C1 segment of cervical spinal cord (tissue), 14 donors: ENCODE data around the gene CDIPT.
"Not testable (repeated sequence)": the region's sequence is repeated elsewhere in the genome, so short reads cannot be mapped to it uniquely, and the experiment has no call there.

Experiments used
- DNase-seq, 14 donors: peaks; one replicate each; lab custom pipeline; 2025; lab: John Stamatoyannopoulos, UW

Gene CDIPT

DNA sequence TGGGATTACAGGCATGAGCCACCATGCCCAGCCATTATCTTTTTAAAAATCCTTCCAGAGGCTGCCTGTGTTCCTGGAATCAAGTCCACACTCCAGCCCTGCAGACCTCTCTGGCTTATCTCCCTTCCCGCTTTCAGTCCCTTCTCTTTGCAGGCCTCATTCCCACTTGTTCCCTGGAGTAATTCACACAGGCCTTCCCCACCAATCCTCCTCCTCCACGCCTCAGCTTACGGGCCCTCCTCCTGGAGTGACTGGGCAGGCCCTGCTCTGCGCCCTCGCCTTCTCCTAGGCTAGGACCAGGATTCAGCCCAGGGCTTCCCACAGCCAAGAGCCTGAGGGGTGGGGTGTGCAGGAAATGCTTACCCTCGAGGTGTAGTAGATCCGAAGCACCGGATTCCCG, 2.8 kb downstream of the CDIPT start:
- no peak for DNase-seq

DNA sequence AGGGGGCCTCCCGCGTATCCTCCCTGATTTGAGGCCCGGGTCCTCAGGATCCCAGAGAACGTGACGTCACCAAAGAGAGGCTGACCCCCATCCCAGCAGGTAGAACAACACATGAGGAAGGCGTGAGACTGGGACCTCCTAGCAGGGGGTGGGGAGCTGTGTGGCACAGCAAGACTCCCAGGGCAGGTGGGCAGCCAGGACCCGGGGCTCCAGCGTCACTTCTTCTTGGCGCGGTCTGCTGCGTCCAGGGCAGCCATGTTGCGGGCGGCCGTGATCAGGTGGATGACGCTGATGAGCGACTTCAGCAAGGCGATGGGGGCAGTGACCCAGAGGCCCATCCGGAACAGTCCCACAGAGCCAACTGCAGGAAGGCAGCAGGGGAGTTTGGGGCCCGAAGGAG, 4.1 kb downstream of the CDIPT start:
- DNase-seq = no peak

DNA sequence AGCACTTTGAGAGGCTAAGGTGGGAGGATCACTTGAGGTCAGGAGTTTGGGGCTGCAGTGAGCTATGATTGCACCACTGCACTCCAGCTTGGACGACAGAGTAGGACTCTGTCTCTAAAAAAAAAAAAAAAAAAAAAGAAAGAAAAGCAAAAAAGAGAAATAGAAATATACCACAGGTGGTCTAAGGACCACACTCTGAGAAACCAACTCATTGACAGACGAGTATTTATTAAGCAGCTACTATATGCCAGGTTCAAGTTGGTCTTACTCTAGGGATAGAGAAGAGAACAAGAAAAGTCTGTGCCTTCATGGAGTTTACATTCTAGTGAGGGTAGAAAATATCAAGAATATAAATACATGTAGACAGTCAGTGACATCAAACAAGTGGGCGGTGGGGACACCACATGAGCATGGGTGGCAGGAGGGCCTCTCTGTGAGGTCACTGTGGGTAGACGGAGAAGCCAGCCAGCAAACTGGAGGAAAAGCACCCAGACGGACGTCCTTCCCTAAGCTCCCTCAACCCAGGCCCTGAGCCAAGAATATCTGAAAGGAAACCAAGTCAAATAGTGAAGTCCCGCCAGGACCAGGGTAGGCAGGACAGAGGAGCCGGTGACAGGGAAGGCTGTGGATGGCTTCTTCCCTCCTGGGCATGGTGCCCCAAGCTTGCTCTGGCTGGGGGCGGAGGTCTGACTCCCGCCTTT, 4.7 kb downstream of the CDIPT start:
- peak in 5 of 14 donors; percentile 12 to 28 (median 25) for DNase-seq

DNA sequence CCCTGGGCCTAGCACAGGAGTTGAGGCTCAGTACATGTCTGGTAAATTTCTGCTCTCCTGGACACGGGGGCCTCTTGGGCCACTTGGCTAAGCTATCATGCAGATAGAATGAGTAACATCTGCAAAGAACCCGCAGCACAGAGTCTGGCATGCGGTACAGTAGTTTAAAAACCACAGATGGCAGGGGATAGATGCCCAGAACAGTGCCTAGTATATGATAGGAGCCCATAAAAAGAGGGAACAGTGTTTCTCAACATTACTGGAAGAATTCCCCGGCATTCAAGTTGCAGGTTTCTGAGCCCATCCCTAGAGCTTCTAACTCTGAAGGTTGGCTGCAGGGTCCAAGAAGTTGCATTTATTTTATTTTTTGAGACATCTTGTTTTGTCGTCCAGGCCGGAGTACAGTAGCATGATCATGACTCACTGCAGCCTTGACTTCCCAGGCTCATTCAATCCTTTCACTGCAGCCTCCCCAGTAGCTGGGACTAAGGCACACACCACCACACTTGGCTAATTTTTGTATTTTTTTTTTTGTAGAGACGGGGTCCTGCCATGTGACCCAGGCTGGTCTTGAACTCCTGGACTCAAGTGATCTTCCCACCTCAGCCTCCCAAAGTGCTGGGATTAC, 5.8 kb downstream of the CDIPT start:
- DNase-seq = no peak

DNA sequence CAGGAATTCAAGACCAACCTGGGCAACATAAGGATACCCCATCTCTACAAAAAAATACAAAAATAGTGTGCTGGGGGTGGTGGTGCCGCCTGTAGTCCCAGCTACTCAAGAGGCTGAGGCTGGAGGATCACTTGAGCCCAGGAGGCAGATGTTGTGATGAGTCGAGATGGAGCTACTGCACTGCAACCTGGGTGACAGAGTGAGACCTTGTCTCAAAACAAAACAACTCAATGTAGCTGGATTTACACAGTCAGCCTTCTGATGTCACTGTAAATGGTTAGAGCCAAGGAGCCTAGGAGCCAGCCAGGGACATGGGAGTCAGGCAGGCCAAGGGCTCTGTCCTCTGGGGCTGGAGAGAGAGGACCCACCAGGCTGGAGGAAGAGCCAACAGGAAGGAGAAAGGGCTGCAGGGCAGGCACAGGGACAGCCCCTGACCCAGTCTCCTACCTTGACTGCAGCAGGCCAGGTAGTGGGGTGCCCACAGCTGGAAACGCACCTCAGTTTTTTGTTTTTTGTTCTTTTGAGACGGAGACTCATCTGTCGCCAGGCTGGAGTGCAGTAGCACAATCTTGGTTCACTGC, 8.4 kb downstream of the CDIPT start:
- DNase-seq = no peak

DNA sequence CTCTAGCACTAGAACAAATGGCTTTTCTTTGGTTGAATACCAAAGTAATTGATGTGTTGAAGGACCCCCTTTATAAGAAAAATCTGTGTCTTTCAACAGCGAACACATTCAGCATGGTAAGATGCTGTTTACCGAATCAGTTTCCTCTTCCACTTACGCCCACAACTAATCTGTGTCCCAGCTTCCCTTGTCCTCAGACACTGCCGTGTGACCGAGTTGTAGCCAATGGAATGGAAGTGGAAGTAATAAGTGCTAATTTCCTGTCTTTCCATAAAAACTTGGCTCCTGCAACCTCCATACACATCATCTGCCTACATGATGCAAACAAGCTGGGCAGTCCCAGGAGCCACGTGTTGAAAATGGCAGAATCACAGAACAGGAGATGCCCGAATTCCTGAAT, 10.4 kb downstream of the CDIPT start:
- DNase-seq = peak in 4 of 14 donors; percentile 2 to 88 (median 3)

DNA sequence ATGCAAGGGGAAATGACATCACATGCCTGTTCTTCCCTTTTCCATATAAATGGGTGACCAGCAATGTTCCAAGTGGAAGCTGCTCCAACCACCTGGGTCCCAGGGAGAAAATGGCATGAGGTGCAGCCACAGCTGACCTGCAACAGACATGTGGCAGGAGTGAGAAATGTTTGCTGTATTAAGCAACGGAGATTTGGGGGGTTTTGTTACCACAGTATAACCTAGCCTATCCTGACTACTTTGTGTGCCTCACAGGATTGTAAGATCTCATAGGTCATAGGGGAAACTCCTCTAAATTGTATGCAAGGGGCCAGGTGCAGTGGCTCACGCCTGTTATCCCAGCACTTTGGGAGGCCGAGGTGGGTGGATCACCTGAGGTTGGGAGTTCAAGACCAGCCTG, 12.0 kb downstream of the CDIPT start:
- no peak for DNase-seq

DNA sequence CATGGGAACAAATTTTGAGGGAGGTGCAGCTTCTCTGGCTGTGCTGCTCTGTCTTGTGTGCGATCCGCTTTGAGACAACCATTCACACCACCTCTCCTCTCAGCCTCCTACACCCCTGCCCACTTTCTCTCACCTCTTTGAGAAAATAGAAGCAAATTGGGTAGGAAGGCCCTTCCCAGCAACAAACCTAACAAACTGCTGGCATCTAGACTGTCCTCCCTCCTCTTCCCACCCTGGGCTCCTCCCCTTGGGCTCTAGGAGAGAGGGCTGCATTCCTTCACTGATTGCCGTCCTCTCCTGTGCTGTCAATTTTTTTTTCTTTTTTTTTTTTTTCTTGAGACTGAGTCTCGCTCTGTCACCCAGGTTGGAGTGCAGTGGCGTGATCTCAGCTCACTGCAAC, 13.5 kb downstream of the CDIPT start:
- no peak for DNase-seq

DNA sequence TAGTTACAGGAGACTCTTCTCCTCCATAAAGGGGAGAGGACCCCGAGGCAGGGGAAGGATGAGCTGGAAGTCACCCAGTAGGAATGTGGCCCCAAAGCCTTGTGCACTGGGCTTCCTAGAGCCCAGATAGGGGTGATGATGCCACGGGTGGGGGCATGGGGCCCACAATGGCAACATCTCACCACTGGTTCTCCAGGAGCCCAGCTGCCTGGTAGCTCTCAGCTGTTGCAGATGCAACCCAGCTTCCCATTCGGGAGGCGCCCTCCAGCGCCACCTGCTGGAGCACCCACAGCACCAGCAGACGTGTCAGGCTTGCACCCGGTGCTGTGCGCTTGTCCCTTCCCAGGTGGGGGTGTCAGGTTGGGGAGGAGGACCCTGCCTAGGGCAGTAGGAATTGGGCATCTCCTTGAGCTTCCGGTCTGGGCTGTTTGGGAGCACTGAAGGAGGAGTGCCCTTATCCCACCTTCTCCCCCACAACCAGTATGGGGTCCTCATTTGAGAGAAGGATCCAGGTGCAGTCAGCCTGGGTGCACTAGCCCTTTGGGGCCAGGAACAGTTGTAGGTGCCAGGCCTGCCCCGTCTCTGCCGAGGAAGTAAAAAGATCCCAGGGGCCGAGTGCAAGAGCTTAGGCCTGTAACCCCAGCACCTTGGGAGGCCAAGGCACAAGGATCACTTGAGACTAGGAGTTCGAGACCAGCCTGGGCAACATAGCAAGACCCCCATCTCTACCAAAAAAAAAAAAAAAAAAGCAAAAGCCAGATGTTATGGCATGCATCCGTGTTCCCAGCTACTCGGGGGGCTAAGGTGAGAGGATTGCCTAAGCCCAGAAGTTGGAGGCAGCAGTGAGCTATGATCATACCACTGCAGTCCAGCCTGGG, 14.4 kb downstream of the CDIPT start:
- peak in 11 of 14 donors; percentile 7 to 71 (median 23) for DNase-seq

DNA sequence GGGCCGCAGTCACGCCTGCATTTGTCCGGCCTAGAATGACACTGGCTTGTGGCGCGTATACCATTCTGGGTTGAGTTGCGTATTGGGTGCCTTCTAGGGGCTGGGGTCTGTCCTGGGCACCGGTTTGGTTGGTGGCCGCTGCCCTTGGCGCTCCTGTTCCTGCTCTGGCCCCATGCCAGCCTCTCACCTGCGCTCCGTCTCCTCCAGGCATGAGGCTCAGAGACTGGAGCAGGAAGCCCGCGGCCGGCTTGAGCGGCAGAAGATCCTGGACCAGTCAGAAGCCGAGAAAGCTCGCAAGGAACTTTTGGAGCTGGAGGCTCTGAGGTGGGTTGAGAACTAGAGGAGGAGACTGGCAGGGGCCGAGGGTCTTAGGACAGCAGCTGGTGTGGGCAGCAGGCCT, 17.4 kb downstream of the CDIPT start:
- DNase-seq = no peak

DNA sequence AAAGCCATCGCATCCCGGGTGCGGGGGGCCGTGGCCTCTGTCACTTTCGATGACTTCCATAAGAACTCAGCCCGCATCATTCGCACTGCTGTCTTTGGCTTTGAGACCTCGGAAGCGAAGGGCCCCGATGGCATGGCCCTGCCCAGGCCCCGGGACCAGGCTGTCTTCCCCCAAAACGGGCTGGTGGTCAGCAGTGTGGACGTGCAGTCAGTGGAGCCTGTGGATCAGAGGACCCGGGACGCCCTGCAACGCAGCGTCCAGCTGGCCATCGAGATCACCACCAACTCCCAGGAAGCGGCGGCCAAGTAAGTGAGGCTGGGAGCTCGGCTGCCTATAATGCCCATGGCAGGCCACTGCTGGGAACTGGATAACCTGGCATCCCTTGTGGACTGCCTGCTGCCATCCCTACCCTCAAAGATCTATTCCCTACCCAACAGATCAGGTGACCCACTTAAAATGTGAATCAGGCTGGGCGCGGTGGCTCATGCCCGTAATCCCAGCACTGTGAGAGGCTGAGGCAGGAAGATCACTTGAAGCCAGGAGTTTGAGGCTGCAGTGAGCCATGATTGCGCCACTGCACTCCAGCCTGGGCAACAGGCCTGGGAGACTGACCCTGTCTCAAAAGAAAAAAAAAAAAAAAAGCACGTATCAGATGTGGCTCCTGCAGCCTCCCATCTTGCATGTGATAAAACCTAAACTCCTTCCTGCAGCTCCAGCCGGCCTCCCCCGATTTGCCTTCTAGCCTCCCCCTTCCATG, 18.3 kb downstream of the CDIPT start:
- peak in 2 of 14 donors; percentile 16 to 20 for DNase-seq

DNA sequence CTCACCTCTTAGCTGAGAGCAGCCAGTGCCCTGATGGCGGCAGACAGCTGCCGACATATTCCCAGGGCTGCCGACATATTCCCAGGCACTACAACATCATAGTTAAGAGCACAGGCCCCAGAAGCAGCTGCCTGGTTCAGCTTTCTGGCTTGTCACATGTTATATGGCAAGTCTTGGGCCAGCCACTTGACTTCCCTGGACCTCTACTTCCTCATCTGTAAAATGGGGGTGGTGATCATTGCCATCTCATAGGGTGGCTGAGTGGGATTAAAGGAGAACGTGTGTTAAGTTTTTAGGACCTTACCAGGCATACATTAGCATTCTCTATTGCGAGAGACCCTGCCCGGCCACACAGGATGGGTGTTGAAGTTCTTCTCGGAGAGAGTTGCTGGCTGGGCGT, 19.1 kb downstream of the CDIPT start:
- DNase-seq = no peak

DNA sequence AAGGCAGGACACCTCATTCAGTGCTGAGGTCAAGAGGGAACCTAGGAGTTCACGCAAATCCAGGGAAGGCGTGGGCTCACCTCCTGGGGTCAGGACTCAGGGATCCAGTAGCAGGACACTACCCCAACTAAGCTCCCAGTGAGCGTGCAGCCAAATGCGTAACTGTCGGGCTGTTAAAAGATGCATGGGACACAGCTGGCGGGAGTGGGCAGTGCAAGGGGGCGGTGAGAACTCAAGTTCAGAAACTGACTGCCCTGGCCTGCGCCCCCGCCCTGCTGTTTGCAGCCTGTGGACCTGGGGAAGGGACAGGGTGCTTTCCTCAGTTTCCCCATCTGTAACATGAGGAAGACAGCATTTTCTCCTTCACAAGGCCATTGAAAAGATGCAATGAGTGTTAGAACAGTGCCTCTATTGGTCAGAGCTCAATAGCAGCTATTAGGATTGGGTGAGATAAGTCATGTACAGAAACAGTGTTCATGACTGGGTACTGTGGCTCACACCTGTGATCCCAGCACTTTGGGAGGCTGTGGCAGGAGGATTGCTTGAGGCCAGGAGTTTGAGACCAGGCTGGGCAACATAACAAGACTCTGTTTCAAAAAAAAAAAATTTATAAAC, 20.2 kb downstream of the CDIPT start:
- DNase-seq = no peak

DNA sequence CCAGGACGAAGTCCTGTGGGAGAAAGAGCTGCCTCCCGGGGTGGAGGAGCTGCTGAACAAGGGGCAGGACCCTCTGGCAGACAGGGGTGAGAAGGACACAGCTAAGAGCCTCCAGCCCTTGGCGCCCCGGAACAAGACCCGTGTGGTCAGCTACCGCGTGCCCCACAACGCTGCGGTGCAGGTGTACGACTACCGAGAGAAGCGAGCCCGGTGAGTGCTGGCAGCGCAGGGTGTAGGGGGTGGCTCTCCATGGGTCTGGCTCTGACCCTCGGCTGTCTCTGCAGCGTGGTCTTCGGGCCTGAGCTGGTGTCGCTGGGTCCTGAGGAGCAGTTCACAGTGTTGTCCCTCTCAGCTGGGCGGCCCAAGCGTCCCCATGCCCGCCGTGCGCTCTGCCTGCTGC, 21.4 kb downstream of the CDIPT start:
- no peak for DNase-seq

DNA sequence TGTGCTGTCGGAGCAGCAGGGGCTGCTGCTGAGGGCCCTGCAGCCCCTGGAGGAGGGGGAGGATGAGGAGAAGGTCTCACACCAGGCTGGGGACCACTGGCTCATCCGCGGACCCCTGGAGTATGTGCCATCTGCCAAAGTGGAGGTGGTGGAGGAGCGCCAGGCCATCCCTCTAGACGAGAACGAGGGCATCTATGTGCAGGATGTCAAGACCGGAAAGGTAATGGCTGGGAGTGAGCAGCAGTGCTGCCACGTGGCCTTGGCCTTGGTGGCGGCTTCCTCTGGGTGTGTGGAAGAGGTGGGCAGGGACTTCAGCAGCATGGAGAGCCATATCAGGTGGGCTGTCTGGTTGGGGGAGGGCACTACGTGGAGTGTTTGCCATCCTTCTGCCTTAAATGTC, 22.8 kb downstream of the CDIPT start:
- peak in 1 of 14 donors; percentile 51 for DNase-seq

DNA sequence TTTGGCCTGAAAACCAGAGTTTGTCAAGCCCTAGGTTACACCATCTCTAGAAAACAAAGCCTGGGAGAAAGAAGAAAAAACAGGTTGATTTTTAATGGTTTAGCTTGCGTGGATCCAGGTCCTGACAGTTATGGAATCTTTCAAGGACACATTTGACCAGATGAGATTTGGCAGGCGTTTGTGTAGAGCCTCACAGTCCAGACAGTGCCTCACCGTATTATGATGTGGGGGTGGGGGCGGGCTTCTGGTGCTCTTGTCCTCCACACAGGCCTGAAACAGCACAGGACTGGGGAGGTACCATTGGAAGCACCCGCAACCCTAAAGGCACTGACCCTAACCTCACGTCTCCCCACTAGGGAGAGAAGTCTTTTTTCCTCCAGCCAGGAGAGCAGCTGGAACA, 23.2 kb downstream of the CDIPT start:
- DNase-seq = peak in 1 of 14 donors; percentile 50

DNA sequence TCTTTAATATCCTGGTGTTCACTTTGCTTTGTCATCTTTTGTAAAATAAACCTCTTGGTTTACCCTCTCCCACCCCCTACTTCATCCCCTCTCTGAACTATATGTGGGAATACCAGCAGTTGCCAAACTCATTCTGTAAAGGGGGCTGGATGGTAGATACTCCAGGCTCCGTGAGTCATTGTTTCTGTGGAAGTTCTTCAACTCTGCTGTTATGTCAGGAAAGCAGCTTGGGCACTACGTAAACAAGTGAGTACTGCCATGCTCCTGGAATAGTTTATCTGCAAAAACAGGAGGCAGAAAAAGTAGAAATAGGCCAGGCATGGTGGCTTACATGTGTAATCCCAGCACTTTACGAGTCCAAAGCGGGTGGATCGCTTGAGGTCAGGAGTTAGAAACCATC, 25.2 kb downstream of the CDIPT start:
- no peak for DNase-seq

DNA sequence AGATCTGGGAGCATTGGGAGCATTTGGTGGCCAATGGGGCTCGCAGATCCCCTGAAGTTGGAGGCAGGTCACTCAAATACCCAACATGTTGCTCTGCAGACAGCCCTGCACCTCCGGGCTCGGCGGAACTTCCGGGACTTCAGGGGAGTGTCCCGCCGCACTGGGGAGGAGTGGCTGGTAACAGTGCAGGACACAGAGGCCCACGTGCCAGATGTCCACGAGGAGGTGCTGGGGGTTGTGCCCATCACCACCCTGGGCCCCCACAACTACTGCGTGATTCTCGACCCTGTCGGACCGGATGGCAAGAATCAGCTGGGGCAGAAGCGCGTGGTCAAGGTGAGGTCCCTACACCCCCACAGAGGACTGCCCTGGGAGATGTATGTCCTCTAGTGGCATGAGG, 26.4 kb downstream of the CDIPT start:
- no peak for DNase-seq

DNA sequence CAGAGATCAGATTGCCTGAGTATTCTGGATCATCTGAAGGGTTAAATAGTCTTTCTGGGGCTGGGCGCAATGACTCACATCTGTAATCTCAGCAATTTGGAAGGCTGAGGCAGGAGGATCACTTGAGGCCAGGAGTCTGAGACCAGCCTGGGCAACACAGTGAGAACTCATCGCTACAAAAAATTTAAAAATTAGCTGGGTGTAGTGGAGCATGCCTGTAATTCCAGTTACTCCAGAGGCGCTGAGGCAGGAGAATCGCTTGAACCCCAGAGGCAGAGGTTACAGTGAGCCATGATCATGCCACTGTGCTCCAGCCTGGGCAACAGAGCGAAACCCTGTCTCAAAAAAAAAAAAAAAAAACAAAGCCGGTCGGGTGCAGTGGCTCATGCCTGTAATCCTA, 27.1 kb downstream of the CDIPT start:
- DNase-seq = no peak

DNA sequence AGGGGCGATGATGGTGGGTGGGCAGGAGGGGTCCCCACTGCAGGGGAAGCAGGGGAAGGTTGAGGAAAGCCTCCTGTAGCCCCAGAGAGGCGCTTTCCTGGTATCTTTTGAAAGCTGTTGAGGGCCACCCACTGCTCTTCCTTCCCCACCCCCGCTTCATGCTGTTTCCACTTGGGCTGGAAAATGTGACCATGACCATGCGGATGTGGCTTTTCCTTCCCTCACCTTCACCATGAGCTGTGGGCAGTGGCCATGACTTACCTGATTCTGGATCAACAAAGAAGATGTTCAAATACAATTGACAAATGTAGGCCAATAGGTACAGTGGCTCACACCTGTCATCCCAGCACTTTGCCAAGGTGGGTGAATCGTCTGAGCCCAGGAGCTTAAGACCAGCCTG, 28.9 kb downstream of the CDIPT start:
- DNase-seq = no peak

DNA sequence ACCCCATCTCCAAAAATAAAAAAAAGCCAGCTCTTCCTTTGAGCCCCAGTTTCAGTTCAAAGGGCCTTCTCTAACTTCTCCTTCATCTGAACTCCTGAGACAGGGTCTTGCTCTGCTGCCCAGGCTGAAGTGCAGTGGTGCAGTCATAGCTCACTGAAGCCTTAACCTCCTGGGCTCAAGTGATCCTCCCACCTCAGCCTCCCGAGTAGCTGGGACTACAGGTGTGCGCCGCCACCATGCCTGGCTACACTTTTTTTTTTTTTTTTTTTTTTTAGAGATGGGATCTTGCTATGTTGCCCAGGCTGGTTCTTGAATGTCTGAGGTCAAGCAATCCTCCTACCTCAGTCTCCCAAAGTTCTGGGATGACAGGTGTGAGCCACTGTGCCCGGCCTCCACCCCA, 29.8 kb downstream of the CDIPT start:
- not testable (repeated sequence) for DNase-seq
